SK-N-SH treated with all-trans-retinoic acid at 6 μM for 48 hours (cell line): ENCODE measurements around the gene MLPH.

Experiments
- ATAC-seq: fragments of 200-7000 bp; cut with Tn5 transposase; 3 replicates; pipeline ENCODE4 v1.9.1; 2020; ENCODE audit warnings: mild to moderate bottlenecking, moderate library complexity
- ARNTL ChIP-seq: fragments of 450-650 bp; formaldehyde crosslinking; IDR thresholded peaks from 2 replicates; pipeline ENCODE4 v1.5.0; 2020; ENCODE audit warnings: low read depth, mild to moderate bottlenecking, moderate library complexity, borderline replicate concordance
- BACH2 ChIP-seq: fragments of 250-450 bp; sonication (Bioruptor Pico); IDR thresholded peaks from 2 replicates; pipeline ENCODE4 v1.9.0; 2021; ENCODE audit warnings: mild to moderate bottlenecking, borderline replicate concordance
- CREB5 ChIP-seq: fragments of 250-450 bp; sonication (Bioruptor Pico); IDR thresholded peaks from 2 replicates; pipeline ENCODE4 v1.5.1; 2020; ENCODE audit warnings: low read depth, mild to moderate bottlenecking, moderate library complexity
- CSDC2 ChIP-seq: fragments of 250-450 bp; sonication (Bioruptor Pico); IDR thresholded peaks from 2 replicates; pipeline ENCODE4 v1.5.0; 2020; ENCODE audit warnings: mild to moderate bottlenecking, moderate library complexity
- CSRNP3 ChIP-seq: fragments of 250-450 bp; sonication (Bioruptor Pico); IDR thresholded peaks from 2 replicates; pipeline ENCODE4 v1.5.1; 2021; ENCODE audit warnings: mild to moderate bottlenecking, moderate library complexity
- ESRRG ChIP-seq: fragments of 250-450 bp; sonication (Bioruptor Pico); IDR thresholded peaks from 2 replicates; pipeline ENCODE4 v1.6.1; 2021; ENCODE audit warnings: mild to moderate bottlenecking
- GLIS3 ChIP-seq: fragments of 250-450 bp; sonication (Bioruptor Pico); IDR thresholded peaks from 2 replicates; pipeline ENCODE4 v1.5.0; 2020; ENCODE audit warnings: mild to moderate bottlenecking, moderate library complexity
- OSR1 ChIP-seq: fragments of 250-450 bp; sonication (Bioruptor Pico); IDR thresholded peaks from 2 replicates; pipeline ENCODE4 v1.8.0; 2022; ENCODE audit warnings: moderate library complexity, mild to moderate bottlenecking, inconsistent platforms
- PATZ1 ChIP-seq: fragments of 250-450 bp; sonication (Bioruptor Pico); IDR thresholded peaks from 2 replicates; pipeline ENCODE4 v1.8.0; 2020; ENCODE audit warnings: mild to moderate bottlenecking, moderate library complexity, borderline replicate concordance
- PPARA ChIP-seq: fragments of 250-450 bp; sonication (Bioruptor Pico); IDR thresholded peaks from 2 replicates; pipeline ENCODE4 v1.5.0; 2020; ENCODE audit warnings: mild to moderate bottlenecking, borderline replicate concordance
- SNAI2 ChIP-seq: fragments of 250-450 bp; sonication (Bioruptor Pico); IDR thresholded peaks from 2 replicates; pipeline ENCODE4 v1.5.0; 2020; ENCODE audit warnings: mild to moderate bottlenecking, moderate library complexity
- TOX ChIP-seq: fragments of 250-450 bp; sonication (Bioruptor Pico); IDR thresholded peaks from 2 replicates; pipeline ENCODE4 v1.8.0; 2021; ENCODE audit warnings: mild to moderate bottlenecking, moderate library complexity, borderline replicate concordance
- TSHZ2 ChIP-seq: fragments of 250-450 bp; sonication (Bioruptor Pico); IDR thresholded peaks from 2 replicates; pipeline ENCODE4 v1.5.0; 2020; ENCODE audit warnings: mild to moderate bottlenecking, moderate library complexity
- ZC3H10 ChIP-seq: fragments of 250-450 bp; sonication (Bioruptor Pico); IDR thresholded peaks from 2 replicates; pipeline ENCODE4 v1.5.1; 2021; ENCODE audit warnings: mild to moderate bottlenecking, moderate library complexity
- ZFP3 ChIP-seq: fragments of 250-450 bp; sonication (Bioruptor Pico); IDR thresholded peaks from 2 replicates; pipeline ENCODE4 v1.5.0; 2020; ENCODE audit warnings: mild to moderate bottlenecking, moderate library complexity
- ZNF70 ChIP-seq: fragments of 450-650 bp; formaldehyde crosslinking; IDR thresholded peaks from 2 replicates; pipeline ENCODE4 v1.5.0; 2020; ENCODE audit warnings: mild to moderate bottlenecking, moderate library complexity
- ZNF8 ChIP-seq: fragments of 450-650 bp; formaldehyde crosslinking; IDR thresholded peaks from 2 replicates; pipeline ENCODE4 v1.5.0; 2020; ENCODE audit warnings: mild to moderate bottlenecking, moderate library complexity

Gene MLPH

GRCh38 chr2:237515166-237515565, 28.1 kb downstream of the MLPH start:
- no peak for TF ChIP-seq CREB5 (CRISPR knock-in tag)
- TF ChIP-seq ARNTL (CRISPR knock-in tag): no peak
- no peak for TF ChIP-seq PATZ1 (CRISPR knock-in tag)
- no peak for TF ChIP-seq TSHZ2 (CRISPR knock-in tag)
- no peak for TF ChIP-seq GLIS3 (CRISPR knock-in tag)
- TF ChIP-seq ZNF8 (CRISPR knock-in tag): no peak
- TF ChIP-seq CSDC2 (CRISPR knock-in tag): no peak
- TF ChIP-seq ESRRG: no peak
- ATAC-seq: no peak

- ATAC-seq: no peak
- TF ChIP-seq ZFP3: no peak
- TF ChIP-seq BACH2 (CRISPR knock-in tag): no peak
- no peak for TF ChIP-seq ZNF70 (CRISPR knock-in tag)
- no peak for TF ChIP-seq TOX (CRISPR knock-in tag)
Observed at GRCh38 chr2:237515621-237516275, 28.7 kb downstream of the MLPH start.

GRCh38 chr2:237517163-237517562, 30.1 kb downstream of the MLPH start:
- no peak for ATAC-seq
- no peak for TF ChIP-seq CSRNP3 (CRISPR knock-in tag)
- no peak for TF ChIP-seq GLIS3 (CRISPR knock-in tag)

GRCh38 chr2:237517990-237518389, 30.9 kb downstream of the MLPH start:
- ATAC-seq: no peak
- no peak for TF ChIP-seq OSR1 (CRISPR knock-in tag)
- no peak for TF ChIP-seq BACH2 (CRISPR knock-in tag)
- no peak for TF ChIP-seq TSHZ2 (CRISPR knock-in tag)
- TF ChIP-seq ZC3H10 (CRISPR knock-in tag): no peak
- no peak for TF ChIP-seq ESRRG
- no peak for TF ChIP-seq SNAI2
- no peak for TF ChIP-seq PPARA (CRISPR knock-in tag)
- TF ChIP-seq CSRNP3 (CRISPR knock-in tag): no peak
